SK-N-SH treated with all-trans-retinoic acid at 6 μM for 48 hours (cell line): ENCODE measurements around the gene YWHAE.

Experiments
- CSDC2 ChIP-seq: fragments of 250-450 bp; sonication (Bioruptor Pico); IDR thresholded peaks from 2 replicates; pipeline ENCODE4 v1.5.0; 2020; ENCODE audit warnings: mild to moderate bottlenecking, moderate library complexity
- GLIS3 ChIP-seq: fragments of 250-450 bp; sonication (Bioruptor Pico); IDR thresholded peaks from 2 replicates; pipeline ENCODE4 v1.5.0; 2020; ENCODE audit warnings: mild to moderate bottlenecking, moderate library complexity
- ISL1 ChIP-seq: fragments of 250-450 bp; sonication (Bioruptor Pico); IDR thresholded peaks from 2 replicates; pipeline ENCODE4 v2.1.2; 2022; ENCODE audit warnings: mild to moderate bottlenecking, moderate library complexity
- SNAI2 ChIP-seq: fragments of 250-450 bp; sonication (Bioruptor Pico); IDR thresholded peaks from 2 replicates; pipeline ENCODE4 v1.5.0; 2020; ENCODE audit warnings: mild to moderate bottlenecking, moderate library complexity
- ZC3H10 ChIP-seq: fragments of 250-450 bp; sonication (Bioruptor Pico); IDR thresholded peaks from 2 replicates; pipeline ENCODE4 v1.5.1; 2021; ENCODE audit warnings: mild to moderate bottlenecking, moderate library complexity
- ZFP3 ChIP-seq: fragments of 250-450 bp; sonication (Bioruptor Pico); IDR thresholded peaks from 2 replicates; pipeline ENCODE4 v1.5.0; 2020; ENCODE audit warnings: mild to moderate bottlenecking, moderate library complexity
- ZFP30 ChIP-seq: fragments of 450-650 bp; formaldehyde crosslinking; IDR thresholded peaks from 2 replicates; pipeline ENCODE4 v1.5.0; 2022; ENCODE audit warnings: mild to moderate bottlenecking, moderate library complexity
- ZNF565 ChIP-seq: fragments of 450-650 bp; formaldehyde crosslinking; conservative IDR thresholded peaks from 2 replicates; pipeline ENCODE4 v1.5.0; 2020; ENCODE audit warnings: low read depth, mild to moderate bottlenecking, moderate library complexity
- ZNF70 ChIP-seq: fragments of 450-650 bp; formaldehyde crosslinking; IDR thresholded peaks from 2 replicates; pipeline ENCODE4 v1.5.0; 2020; ENCODE audit warnings: mild to moderate bottlenecking, moderate library complexity
- TF ChIP-seq, protein P1 (sequence below): fragments of 250-450 bp; sonication (Bioruptor Pico); IDR thresholded peaks from 2 replicates; pipeline ENCODE4 v1.8.0; 2020; ENCODE audit warnings: mild to moderate bottlenecking, moderate library complexity, borderline replicate concordance
- TF ChIP-seq, protein P2 (sequence below): fragments of 250-450 bp; sonication (Bioruptor Pico); IDR thresholded peaks from 2 replicates; pipeline ENCODE4 v1.5.1; 2021; ENCODE audit warnings: mild to moderate bottlenecking, moderate library complexity
- TF ChIP-seq, protein P3 (sequence below): fragments of 250-450 bp; sonication (Bioruptor Pico); IDR thresholded peaks from 2 replicates; pipeline ENCODE4 v1.5.1; 2020; ENCODE audit warnings: low read depth, mild to moderate bottlenecking, moderate library complexity

DNA sequence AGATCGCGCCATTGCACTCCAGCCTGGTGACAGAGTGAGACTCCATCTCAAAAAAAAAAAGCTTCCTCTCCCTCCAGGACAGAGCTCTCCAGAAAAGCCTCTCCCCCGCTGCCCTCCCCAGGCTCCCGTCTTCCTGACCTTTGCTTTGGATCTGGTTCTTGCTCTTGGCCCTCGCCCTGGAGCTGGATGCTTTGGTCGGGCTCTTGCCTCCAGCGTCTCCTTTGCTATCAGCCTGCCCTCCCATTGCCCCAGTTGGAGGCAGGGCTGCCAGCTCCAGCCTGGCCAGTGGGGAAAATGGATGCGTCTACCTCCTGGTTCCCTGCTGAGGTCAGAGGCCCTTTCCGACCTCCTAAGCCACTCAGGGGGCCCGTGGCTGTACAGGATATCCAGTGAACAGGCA is 84.6 kb downstream of the YWHAE start:
- TF ChIP-seq ZNF565 (CRISPR knock-in tag) (no peak), ISL1 (no peak), ZNF70 (CRISPR knock-in tag) (no peak), ZFP30 (CRISPR knock-in tag) (no peak), CSDC2 (CRISPR knock-in tag) (no peak), SNAI2 (CRISPR knock-in tag) (no peak), ZFP3 (CRISPR knock-in tag) (no peak), GLIS3 (CRISPR knock-in tag) (no peak), ZC3H10 (CRISPR knock-in tag) (no peak)
- TF ChIP-seq, protein P1, sequence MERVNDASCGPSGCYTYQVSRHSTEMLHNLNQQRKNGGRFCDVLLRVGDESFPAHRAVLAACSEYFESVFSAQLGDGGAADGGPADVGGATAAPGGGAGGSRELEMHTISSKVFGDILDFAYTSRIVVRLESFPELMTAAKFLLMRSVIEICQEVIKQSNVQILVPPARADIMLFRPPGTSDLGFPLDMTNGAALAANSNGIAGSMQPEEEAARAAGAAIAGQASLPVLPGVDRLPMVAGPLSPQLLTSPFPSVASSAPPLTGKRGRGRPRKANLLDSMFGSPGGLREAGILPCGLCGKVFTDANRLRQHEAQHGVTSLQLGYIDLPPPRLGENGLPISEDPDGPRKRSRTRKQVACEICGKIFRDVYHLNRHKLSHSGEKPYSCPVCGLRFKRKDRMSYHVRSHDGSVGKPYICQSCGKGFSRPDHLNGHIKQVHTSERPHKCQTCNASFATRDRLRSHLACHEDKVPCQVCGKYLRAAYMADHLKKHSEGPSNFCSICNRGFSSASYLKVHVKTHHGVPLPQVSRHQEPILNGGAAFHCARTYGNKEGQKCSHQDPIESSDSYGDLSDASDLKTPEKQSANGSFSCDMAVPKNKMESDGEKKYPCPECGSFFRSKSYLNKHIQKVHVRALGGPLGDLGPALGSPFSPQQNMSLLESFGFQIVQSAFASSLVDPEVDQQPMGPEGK (CRISPR knock-in tag), result no peak
- TF ChIP-seq, protein P2, sequence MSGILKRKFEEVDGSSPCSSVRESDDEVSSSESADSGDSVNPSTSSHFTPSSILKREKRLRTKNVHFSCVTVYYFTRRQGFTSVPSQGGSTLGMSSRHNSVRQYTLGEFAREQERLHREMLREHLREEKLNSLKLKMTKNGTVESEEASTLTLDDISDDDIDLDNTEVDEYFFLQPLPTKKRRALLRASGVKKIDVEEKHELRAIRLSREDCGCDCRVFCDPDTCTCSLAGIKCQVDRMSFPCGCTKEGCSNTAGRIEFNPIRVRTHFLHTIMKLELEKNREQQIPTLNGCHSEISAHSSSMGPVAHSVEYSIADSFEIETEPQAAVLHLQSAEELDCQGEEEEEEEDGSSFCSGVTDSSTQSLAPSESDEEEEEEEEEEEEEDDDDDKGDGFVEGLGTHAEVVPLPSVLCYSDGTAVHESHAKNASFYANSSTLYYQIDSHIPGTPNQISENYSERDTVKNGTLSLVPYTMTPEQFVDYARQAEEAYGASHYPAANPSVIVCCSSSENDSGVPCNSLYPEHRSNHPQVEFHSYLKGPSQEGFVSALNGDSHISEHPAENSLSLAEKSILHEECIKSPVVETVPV (CRISPR knock-in tag), result no peak
- TF ChIP-seq, protein P3, sequence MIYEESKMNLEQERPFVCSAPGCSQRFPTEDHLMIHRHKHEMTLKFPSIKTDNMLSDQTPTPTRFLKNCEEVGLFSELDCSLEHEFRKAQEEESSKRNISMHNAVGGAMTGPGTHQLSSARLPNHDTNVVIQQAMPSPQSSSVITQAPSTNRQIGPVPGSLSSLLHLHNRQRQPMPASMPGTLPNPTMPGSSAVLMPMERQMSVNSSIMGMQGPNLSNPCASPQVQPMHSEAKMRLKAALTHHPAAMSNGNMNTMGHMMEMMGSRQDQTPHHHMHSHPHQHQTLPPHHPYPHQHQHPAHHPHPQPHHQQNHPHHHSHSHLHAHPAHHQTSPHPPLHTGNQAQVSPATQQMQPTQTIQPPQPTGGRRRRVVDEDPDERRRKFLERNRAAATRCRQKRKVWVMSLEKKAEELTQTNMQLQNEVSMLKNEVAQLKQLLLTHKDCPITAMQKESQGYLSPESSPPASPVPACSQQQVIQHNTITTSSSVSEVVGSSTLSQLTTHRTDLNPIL, result no peak
